SHP77 treated with DMSO at 0.1 percent for 48 hours (cell line): ENCODE results near the gene CHD2.

ENCODE experiments used
- DNase-seq: peaks from one replicate; lab custom pipeline; 2025; lab: John Stamatoyannopoulos, UW

Gene CHD2

DNA sequence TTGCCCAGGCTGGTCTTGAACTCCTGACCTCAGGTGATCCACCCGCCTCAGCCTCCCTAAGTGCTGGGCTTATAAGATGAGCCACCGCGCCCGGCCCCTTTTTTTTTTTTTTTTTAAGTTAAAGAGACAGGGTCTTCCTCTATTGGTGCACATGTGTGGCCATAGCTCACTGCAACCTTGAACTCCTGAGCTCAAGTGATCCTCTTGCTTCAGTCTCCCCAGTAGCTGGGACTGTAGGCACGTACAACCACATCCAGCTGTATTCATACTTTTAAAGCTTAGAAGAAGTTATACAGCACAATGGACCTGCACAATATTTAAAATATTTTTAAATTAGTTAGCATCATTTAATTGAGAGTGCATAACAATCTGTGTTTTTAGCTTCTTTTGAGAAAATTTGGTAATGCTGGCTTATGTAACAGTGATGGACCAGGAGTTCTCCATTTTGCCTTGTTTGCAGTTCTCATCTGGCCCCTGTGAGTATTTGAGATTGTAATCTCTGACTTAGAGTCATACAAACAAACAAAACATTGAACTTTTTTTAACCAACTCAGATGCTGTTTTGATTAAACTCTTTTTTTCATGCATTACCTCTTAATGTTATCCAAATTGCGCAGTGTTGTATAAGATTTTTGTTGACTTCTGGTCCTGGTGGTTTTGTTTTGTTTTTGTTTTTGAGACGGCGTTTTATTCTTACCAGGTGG is 33.0 kb downstream of the CHD2 start:
- no peak for DNase-seq

DNA sequence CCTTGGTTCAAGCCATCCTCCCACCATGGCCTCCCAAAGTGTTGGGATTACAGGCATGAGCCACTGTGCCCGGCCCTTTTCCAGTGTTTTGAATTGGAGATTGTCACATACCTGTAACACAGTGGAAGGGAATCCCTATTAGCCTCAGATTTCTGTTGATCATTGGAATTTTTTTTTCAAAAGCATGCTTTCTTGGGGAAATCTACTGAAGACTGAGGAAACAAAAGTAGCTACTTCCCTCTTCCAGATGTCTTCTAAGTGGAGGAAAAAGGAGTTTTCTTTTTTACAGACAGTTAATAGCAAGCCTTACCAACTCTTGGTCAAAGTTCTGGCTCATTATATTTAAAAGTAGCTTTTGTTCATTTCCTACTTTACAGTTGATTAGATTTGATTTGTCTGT is 33.7 kb downstream of the CHD2 start:
- DNase-seq = no peak

DNA sequence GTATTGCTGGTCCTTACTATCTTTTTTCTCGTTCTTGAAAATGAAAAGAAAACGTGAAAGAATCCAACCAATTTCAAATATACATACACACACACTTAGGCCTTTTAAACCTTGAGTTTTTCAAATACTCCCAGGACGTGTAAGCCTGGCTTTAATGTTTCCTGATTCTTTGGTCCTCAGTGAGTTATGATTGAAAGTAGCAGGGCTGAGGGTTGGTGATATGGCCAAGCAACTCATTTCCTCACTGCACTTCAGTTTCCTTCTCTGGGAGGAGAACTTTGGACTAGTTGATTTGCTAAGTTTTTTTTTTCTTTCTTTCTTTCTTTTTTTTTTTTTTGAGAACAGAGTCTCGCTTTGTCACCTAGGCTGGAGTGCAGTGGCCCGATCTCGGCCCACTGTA is 34.6 kb downstream of the CHD2 start:
- no peak for DNase-seq

DNA sequence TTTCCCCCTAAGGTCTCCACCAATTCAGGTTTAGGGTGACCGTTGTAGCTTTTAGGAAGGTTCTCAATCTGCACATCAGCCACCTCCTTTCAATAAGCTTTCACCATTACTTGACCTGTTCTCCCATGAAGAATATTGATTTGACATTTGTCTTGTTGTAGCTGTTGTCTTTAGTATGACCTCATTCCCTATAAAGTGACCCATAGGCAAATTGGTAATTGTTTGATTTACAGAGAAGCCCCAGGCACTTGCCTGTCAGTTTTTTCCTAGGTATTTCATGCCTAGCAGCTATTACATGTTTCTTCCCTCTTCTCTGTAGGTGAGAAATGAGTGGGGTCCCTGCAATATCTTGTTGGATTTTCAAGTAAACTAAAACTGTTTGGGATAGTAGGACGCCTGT is 36.0 kb downstream of the CHD2 start:
- DNase-seq = no peak

DNA sequence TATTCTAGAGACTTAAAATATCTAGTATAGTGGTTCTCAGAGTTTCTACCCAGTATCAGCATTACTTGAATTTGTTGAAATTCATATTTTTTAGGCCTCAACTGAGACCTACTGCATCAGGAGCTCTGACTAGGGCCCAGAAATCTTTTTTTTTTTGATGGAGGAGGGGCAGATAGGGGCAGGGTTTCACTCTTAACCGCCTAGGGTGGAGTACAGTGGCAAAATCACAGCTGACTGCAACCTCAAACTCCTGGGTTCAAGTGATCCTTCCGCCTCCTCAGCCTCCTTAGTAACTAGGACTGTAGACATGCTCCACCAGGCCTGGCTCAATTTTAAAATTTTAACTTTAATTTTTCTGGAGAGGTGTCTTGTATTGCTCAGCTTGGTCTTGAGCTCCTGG is 36.6 kb downstream of the CHD2 start:
- no peak for DNase-seq

DNA sequence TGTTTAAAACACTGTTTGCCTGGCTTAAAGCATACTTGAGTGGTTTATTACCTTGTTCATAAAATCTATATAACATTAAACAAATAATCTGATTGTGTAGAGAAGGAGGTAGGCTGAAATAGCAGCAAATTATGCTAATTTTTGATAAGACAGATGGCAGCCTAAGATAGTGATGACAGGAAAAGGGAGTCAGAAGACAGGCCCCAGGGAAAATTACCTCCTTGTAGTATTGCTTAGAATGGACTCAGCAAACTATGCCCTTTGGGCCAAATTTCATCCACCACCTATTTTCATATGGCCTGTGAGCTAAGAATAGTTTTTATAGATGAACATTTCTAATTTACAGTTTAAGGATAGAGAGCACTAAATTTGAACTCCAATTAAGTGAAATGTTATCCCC is 37.8 kb downstream of the CHD2 start:
- DNase-seq = no peak

DNA sequence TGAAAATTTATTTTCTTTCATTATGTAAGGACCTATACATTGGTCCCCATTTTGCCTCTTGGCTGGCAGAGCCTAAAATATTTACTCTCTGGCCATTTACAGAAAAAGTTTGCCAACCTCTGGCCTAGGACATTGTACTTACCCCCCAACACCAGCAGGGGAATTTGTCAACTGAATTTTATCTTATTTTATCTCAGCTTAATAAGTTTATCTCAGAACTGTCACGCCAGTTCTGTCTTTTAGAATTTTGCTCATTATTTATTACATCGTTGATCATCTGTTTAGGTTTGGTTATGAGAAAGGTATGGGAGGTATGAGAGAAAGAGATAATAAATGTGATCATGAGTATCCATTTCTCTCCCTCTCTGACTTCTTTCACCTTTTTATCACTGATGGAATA is 38.3 kb downstream of the CHD2 start:
- no peak for DNase-seq

DNA sequence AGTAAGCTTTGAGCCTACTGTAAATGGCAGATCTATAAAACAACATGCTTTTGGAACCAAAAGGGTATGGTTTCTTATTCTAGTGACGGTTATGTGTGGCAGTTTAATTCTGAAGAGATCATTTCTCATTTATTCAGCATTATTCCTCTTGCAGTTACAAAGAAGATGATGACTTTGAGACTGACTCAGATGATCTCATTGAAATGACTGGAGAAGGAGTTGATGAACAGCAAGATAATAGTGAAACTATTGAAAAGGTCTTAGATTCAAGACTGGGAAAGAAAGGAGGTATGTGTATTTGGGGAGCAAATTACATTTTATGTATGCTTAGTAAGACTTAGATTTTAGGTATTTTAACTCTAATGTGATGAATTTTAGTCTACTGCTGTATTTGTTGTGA is 41.5 kb downstream of the CHD2 start:
- no peak for DNase-seq

DNA sequence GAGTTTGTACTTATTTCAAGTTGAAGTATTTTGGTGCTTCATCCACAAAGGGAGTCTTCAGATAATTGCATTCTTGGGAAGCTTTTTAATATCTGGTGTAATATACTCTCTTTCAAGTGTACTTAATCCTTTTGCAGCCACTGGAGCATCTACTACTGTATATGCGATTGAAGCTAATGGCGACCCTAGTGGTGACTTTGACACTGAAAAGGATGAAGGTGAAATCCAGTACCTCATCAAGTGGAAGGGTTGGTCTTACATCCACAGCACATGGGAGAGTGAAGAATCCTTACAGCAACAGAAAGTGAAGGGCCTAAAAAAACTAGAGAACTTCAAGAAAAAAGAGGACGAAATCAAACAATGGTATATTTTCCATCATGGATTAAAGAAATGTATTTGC is 42.6 kb downstream of the CHD2 start:
- no peak for DNase-seq

DNA sequence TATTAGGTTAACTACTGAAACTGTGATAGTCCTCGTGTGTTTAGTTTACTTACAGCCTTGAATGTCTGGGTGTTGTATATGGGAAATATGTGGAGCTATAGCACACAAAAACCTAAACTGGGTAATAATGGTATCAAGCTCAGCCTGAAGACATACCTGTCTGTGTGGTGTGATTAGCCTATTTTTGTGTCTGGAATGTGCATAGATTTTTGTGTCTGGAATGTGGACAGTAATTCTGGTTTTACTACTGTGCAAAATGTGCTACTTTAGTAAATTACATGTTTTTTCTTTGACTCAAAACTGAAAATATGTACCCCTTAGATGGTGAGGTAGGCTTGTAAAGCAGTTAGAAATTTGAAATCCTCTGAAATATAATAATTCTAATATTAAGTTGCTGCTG is 43.5 kb downstream of the CHD2 start:
- no peak for DNase-seq

DNA sequence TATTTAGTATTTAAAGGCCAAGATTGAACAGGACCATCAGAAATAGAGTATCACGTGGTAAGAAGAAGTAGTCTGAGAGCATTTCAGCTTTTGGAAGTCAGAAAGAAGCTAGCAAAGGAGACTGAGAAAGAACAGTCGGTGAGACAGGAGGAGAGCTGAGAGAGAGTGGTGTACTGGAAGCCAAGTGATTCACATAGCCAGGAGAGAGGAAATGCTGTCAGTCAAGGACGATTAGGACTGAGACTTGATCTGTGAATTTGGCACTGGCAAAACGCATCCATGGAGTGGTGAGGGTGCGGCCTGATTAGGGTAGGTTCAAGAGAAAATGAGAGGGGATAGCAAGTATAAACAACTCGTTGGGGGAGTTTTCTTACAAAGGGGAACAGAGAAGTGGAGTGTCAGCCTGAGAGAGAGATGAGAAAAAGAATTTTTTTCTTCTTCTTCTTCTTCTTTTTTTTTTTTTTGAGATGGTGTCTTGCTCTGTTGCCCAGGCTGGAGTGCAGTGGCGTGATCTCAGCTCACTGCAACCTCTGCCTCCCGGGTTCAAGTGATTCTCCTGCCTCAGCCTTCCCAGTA is 44.9 kb downstream of the CHD2 start:
- DNase-seq = no peak

DNA sequence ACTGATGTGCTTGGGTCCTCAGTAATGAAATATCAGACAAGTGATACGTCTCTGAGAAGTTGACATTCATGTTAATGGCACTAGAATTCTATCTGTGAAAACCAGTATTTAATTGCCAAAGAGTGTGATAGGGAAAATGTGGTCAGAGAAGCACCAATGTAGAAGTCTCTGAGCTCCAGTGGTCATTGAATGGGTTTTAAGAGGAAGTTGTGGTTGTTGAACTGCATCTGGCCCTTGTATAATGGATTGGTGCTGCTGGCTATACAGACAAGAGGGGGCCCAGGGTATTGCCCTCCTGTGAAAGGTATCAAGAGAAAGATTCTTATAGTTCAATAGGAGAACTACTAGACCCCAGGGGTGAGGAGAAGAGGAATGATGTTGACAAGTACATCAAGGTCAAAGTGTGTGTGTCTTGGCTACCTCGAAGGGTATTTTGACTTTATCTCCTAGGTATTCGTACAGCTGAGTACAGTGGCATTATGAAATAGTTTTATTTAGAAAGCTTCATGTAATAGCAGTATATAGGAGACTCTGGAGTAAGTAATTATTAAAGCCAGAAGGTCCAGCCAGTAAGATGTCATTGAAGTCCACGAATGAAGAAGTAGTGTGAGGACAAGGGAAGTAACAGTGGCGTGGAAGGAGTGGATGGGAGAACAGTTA is 47.1 kb downstream of the CHD2 start:
- no peak for DNase-seq

DNA sequence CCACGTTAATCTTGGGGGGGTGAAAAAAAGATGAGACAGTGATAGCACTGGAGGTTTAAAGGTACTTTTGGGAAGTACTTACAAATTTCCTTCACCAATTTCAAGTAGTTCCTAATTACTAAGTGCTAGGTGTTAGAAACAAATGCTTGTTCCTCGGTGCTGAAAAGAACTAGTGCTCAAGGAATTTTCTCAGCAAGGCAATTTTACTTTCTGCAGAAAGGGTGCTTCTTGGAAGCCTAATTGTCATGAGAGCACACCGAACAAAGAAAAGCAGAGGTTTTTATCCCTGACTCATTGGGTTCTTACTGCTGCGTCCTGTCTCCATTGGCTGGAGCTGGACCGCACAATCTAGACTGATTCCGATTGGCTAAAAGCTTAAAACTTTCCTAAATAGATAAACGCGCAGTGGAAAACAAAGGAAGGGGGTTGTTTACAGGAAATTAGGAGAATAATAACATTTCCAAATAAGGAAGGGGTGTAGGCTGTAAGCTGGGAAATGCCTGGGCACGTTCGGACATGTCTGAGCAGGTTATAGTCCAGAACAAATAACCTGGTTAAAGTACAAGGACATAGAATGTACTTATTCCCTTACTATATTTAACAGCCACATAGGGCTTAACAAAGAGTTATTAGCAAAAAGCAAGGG is 49.6 kb downstream of the CHD2 start:
- DNase-seq = no peak

DNA sequence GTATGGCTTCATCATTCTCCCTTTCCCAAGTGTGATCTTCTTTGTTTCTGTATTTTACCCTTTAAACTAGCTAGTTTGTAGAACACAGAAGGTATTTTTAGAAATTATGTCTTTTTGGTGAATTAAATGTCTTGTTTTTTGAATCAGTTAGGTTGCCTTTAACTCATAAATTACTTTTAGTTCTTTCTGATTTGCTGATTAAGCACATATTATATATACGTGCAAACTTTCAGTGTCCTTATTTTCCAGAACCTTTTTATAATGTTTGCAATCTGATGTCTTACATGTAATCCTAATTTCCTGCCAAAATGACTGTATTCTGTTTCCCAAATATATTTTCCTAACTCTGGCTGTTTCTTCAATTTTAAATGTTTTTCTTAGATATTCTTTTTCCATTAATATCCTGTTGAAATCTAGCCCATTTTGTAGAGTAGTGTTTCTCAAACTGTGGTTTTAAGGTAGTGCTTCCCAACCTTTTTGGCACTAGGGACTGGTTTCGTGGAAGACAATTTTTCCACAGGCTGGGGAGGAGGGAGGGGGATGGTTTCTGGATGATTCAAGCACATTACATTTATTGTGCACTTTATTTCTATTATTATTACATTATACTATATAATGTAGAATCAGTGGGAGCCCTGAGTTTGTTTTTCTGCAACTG is 51.8 kb downstream of the CHD2 start:
- DNase-seq = no peak

DNA sequence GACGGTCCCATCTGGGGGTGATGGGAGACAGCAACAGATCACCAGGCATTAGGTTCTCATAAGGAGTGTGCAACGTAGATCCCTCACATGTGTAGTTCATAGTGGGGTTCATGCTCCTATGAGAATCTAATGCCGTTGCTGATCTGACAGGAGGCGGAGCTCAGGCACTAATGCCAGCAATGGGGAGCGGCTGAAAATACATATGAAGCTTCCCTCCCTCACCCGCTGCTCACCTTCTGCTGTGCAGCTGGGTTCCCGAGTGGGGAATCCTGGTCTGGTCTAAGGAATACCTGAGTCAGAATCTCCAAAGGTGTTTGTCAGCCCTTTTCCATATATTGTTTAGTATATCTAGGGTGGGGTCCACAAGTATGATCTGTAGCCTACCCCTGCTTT is 52.3 kb downstream of the CHD2 start:
- DNase-seq = no peak

DNA sequence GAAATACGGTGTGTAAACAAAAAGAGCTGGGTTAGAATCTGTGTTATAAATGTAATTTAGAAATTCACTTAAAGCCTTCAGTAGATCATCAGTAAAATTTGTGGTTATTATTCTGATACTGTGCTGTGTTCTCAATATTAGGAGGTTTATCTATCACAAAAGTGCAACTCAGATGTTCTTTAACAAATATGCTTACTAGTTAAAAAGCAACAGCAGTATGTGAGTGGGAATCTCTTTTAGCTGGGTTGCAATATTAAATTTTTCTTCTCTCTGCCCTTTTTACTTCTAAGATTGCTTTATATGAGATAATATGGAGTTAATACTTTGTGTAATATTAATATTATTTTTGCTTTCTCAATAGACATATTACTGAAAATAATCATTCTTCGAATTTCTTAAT is 53.4 kb downstream of the CHD2 start:
- no peak for DNase-seq

DNA sequence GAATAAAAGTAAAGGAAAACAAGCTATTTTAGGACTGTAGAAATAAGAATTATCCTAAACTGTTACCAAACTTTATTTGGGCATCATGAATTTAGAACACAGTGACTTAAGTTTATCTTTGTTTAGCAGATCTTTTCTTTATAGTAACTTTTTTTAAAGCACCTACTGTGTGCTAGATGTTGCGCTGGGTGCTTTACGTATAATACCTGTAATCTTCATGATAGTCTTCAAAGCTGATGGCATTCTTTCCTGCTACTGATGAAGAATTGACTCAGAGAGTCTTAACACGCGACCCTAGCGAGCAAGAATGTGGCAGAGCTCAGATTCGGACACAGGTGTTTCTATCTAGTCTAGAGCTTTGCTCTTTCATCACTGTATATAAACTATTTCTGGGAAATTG is 53.9 kb downstream of the CHD2 start:
- no peak for DNase-seq

DNA sequence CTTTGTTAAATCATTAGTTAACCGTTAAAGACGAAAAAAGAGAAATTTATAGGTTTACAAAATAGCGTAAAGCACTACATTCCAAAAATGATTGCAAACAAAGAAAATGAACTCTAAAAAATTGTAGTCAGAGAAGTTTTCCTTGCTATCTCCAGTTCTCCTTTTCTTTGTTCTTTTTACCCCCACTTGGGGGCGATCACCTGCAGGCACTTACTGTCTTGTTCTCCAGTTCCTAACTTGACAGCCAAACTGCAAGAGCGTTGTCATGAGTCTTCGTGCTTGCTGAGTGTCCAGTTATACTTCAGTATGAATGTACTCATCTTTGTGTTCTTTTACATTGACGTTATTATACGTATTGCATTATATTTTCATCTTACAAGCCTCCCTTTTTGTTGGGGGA is 54.5 kb downstream of the CHD2 start:
- DNase-seq = no peak

DNA sequence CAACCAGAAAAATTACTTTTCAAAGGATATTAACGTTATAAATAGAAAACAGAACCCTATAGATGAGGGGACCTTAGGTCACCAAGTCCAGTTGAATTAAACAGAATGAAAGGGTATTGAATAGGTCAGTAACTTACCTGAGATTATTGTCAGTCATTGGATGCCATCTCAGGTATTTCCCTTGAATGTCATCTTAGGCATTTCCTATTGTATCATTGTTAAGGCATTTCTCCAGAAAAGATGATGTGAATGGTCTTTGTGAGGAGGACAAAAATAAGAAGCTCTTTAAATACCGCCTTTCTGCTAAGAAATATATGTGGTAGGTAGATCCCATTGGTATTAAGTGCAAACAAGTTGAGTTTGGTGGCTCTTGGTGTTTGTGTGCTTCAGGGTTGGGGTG is 55.6 kb downstream of the CHD2 start:
- DNase-seq = no peak

DNA sequence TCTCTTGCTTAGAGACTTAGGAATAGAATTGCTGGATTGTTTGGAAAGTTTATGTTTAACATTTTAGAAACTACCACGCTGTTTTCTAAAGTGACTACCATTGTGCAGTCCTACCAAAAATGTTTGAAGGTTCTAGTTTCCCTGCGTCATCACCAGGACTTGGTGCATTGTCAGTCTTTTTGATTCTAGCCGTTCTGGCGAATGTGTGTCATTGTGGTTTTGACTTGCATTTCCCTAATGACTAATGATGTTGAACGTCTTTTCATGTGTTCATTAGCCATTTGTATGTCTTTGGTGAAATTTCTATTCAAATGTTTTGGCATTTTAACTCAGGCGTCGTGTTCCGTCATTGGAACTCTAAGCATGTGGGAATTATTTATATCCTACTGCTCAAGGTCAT is 58.0 kb downstream of the CHD2 start:
- no peak for DNase-seq

DNA sequence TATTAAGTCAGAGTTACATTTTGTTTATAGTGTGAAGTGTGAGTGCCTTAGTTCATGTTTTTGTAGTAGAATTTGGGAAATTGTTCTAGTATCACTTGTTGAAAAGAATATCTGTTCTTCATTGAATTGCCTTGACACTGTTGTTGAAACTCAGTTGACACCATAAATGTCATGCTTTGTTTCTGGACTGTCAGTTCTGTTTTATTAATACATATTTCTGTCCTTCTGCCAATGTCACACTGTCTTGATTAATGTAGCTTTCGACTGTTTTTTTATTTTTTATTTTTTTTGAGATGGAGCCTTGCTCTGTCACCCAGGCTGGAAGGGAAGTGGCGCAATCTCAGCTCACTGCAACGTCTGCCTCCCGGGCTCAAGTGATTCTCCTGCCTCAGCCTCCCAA is 59.1 kb downstream of the CHD2 start:
- no peak for DNase-seq

DNA sequence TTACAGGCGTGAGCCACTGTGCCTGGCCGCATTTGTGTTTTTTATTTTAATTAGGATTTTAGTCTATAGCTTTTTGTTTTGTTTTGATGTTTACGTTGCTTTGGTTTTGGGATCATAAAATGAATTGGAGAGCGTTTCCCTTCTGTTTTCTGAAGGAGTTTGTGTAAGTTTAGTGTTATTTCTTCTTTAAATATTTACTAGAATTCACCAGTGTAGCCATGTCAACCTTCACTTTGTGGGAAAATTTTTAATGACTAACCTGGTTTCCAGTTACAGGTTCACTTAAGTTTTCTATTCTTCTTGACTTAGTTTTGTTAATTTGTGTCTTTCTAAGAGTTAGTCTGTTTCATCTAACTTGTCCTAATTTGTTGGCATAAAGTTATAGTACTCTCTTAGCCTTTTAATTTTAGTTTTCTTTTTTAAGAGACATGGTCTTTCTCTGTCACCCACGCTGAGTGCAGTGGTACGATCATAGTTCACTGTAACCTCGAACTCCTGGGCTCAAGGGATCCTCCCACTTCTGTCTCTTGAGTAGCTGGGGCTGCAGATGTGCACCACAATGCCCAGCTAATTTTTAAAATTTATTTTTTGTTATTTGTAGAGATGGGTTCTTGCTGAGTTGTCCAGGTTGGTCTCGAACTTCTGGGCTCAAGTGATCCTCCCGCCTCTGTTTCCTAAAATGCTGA is 61.0 kb downstream of the CHD2 start:
- DNase-seq = no peak
